IMR-90 (cell line): ENCODE measurements around the gene AGO3. TPM values are rescaled to one million over a fixed set of nuclear protein-coding genes. Genes with fewer than 3 reads are reported as not detected.

Experiments used
- ATAC-seq: fragments of 200-7000 bp; cut with Tn5 transposase; 2 replicates; pipeline ENCODE4 v1.9.1; 2020; ENCODE audit warnings: low read depth, mild to moderate bottlenecking, moderate library complexity
- BruUV-seq: library from RNA; stranded (reverse); fragments of 400-500 nt; replicated peaks from 2 replicates; lab custom pipeline; 2021; lab: Mats Ljungman, UMichigan
- CTCF ChIA-PET: fragments of 300-600 bp; formaldehyde crosslinking; extraction: SDS; loops from one replicate; lab custom pipeline; 2021; ENCODE audit warnings: antibody characterized with exemption; lab: Yijun Ruan, JAX
- POLR2A ChIA-PET: fragments of 300-600 bp; sonication (Branson Sonifier 250); formaldehyde crosslinking; loops from one replicate; lab custom pipeline; 2022; ENCODE audit warnings: antibody characterized with exemption; ENCODE audit not compliant: unreplicated experiment; lab: Charles Lee
- DNase-seq: peaks from one replicate; pipeline ENCODE4 v3.0.0; 2013
- H2AFZ ChIP-seq: replicated peaks from 2 replicates; pipeline ENCODE3; 2013; ENCODE audit warnings: low read length, mild to moderate bottlenecking; ENCODE audit not compliant: poor library complexity
- H2AK5ac ChIP-seq: 2 replicates; pipeline ENCODE4 v1.6.1; 2013; ENCODE audit warnings: low read depth, low read length, inconsistent platforms
- H2AK9ac ChIP-seq: replicated peaks from 2 replicates; pipeline ENCODE3; 2013; ENCODE audit warnings: mild to moderate bottlenecking, low read depth, low read length, moderate library complexity; ENCODE audit not compliant: poor library complexity
- H2BK120ac ChIP-seq: 2 replicates; pipeline ENCODE4 v1.6.1; 2013; ENCODE audit warnings: low read depth, low read length, inconsistent platforms
- H2BK15ac ChIP-seq: 3 replicates; pipeline ENCODE4 v1.6.1; 2013; ENCODE audit warnings: low read depth, low read length, inconsistent platforms
- H2BK20ac ChIP-seq: 2 replicates; pipeline ENCODE4 v1.6.1; 2013; ENCODE audit warnings: low read depth, mild to moderate bottlenecking, inconsistent platforms, low read length, moderate library complexity
- H2BK5ac ChIP-seq: 2 replicates; pipeline ENCODE4 v1.6.1; 2013; ENCODE audit warnings: mild to moderate bottlenecking, low read depth, low read length, inconsistent platforms; ENCODE audit not compliant: poor library complexity, severe bottlenecking
- H3K14ac ChIP-seq: replicated peaks from 2 replicates; pipeline ENCODE4 v1.6.1; 2013; ENCODE audit warnings: low read depth, low read length, inconsistent platforms
- H3K18ac ChIP-seq: 2 replicates; pipeline ENCODE4 v1.6.1; 2013; ENCODE audit warnings: low read depth, low read length, control low read depth
- H3K23ac ChIP-seq: 2 replicates; pipeline ENCODE4 v1.6.1; 2013; ENCODE audit warnings: low read depth, low read length, inconsistent platforms
- H3K27ac ChIP-seq: 2 replicates; pipeline ENCODE4 v1.5.1; 2013; ENCODE audit warnings: mild to moderate bottlenecking, control low read depth, low read length; ENCODE audit not compliant: insufficient read depth
- H3K27me3 ChIP-seq: 2 replicates; pipeline ENCODE4 v1.6.1; 2013; ENCODE audit warnings: low read length; ENCODE audit not compliant: control insufficient read depth, insufficient read depth
- H3K36me3 ChIP-seq: 2 replicates; pipeline ENCODE4 v1.6.1; 2013; ENCODE audit warnings: low read length, mixed read lengths; ENCODE audit not compliant: control insufficient read depth, insufficient read depth
- H3K4ac ChIP-seq: 2 replicates; pipeline ENCODE4 v1.6.1; 2013; ENCODE audit warnings: low read depth, low read length, inconsistent platforms
- H3K4me1 ChIP-seq: 2 replicates; pipeline ENCODE4 v1.6.1; 2013; ENCODE audit warnings: low read length, mixed read lengths; ENCODE audit not compliant: control insufficient read depth, insufficient read depth
- H3K4me2 ChIP-seq: 2 replicates; pipeline ENCODE4 v1.6.1; 2013; ENCODE audit warnings: low read depth, mild to moderate bottlenecking, control low read depth, low read length, moderate library complexity
- H3K4me3 ChIP-seq: 2 replicates; pipeline ENCODE4 v1.5.1; 2013; ENCODE audit warnings: low read depth, mild to moderate bottlenecking, control low read depth, low read length, moderate library complexity; ENCODE audit not compliant: insufficient read depth
- H3K56ac ChIP-seq: 2 replicates; pipeline ENCODE4 v1.6.1; 2013; ENCODE audit warnings: low read length, inconsistent platforms; ENCODE audit not compliant: insufficient read depth; ENCODE audit errors: extremely low read depth
- H3K79me1 ChIP-seq, 2 experiments: 2 replicates each; pipeline ENCODE4 v1.6.1; 2013; ENCODE audit warnings: low read length in 2 of 2, inconsistent platforms in 1 of 2, low read depth in 1 of 2
- H3K9ac ChIP-seq: 2 replicates; pipeline ENCODE4 v1.6.1; 2013; ENCODE audit warnings: low read depth, low read length, control low read depth
- H3K9me1 ChIP-seq: 2 replicates; pipeline ENCODE4 v1.6.1; 2013; ENCODE audit warnings: low read length, inconsistent platforms; ENCODE audit not compliant: insufficient read depth
- H3K9me3 ChIP-seq: 2 replicates; pipeline ENCODE4 v1.6.1; 2013; ENCODE audit warnings: low read length; ENCODE audit not compliant: control insufficient read depth, insufficient read depth
- H4K20me1 ChIP-seq: 2 replicates; pipeline ENCODE4 v1.6.1; 2013; ENCODE audit warnings: low read length, inconsistent platforms; ENCODE audit not compliant: insufficient read depth
- H4K5ac ChIP-seq: 2 replicates; pipeline ENCODE4 v1.6.1; 2013; ENCODE audit warnings: mild to moderate bottlenecking, low read depth, low read length, control low read depth
- H4K8ac ChIP-seq, 2 experiments: 2 replicates each; pipeline ENCODE4 v1.6.1; 2013; ENCODE audit warnings: low read depth in 2 of 2, low read length in 2 of 2, control low read depth in 1 of 2, inconsistent platforms in 1 of 2
- H4K91ac ChIP-seq: 2 replicates; pipeline ENCODE4 v1.6.1; 2013; ENCODE audit warnings: low read depth, low read length, inconsistent platforms; ENCODE audit not compliant: insufficient read depth
- CEBPB ChIP-seq: IDR thresholded peaks from 2 replicates; pipeline ENCODE4 v1.6.1; 2012; ENCODE audit warnings: low read depth, low read length, improper control_type of control experiment
- MXI1 ChIP-seq: IDR thresholded peaks from 2 replicates; pipeline ENCODE4 v1.6.1; 2012; ENCODE audit warnings: low read depth, mild to moderate bottlenecking, low read length, moderate library complexity, borderline replicate concordance
- SMC3 ChIP-seq: fragments of 150-350 bp; IDR thresholded peaks from 2 replicates; pipeline ENCODE4 v1.6.1; 2016; ENCODE audit warnings: low read depth, mild to moderate bottlenecking, antibody characterized with exemption, low read length, moderate library complexity
- WGBS, 2 experiments: methylation state at CpG; one replicate each; pipeline versions ENCODE4 v1.1.5 to v1.1.7; 2013; ENCODE audit warnings: missing lambda C conversion rate in 2 of 2; ENCODE audit not compliant: insufficient read length in 1 of 2; ENCODE audit errors: extremely low coverage in 2 of 2; 5-methylcytosine and 5-hydroxymethylcytosine counted together
- dilution Hi-C: fragments of 300-500 bp; cut with HindIII; formaldehyde crosslinking; loops from one replicate; pipeline ENCODE4 v1.14.3; 2018; ENCODE audit warnings: low sequenced_read_pairs; ENCODE audit not compliant: unreplicated experiment
- in situ Hi-C: fragments of 300-500 bp; cut with MboI; formaldehyde crosslinking; loops from 3 replicates; pipeline ENCODE4 v1.14.3; 2019; ENCODE audit warnings: low sequenced_read_pairs, inconsistent platforms, mixed read lengths
- intact Hi-C: fragments of 100-400 bp; cut with micrococcal nuclease; formaldehyde crosslinking; loops from 2 replicates; pipeline ENCODE4 v1.10.0; 2022
- polyA plus RNA-seq, 3 experiments: library from polyadenylated mRNA; depleted of rRNA; stranded (reverse); fragments of >200 nt; gene quantifications; 2 replicates each; pipeline ENCODE4 v1.2.3, GENCODE V29; 2012; ENCODE audit warnings: low replicate concordance in 1 of 3
- total RNA-seq: library from RNA; depleted of rRNA; stranded (reverse); fragments of >200 nt; gene quantifications from 2 replicates; pipeline ENCODE4 v1.2.3, GENCODE V29; 2012
- TF ChIP-seq, protein P1 (sequence below): fragments of 150-350 bp; IDR thresholded peaks from 2 replicates; pipeline ENCODE4 v1.6.1; 2017; ENCODE audit warnings: mild to moderate bottlenecking, antibody characterized with exemption, low read length, low read depth

The AGO3 gene
- total and polyA plus RNA-seq, 2 of the 4 experiments (the other 2 are of a cell fraction), result 8.9 to 25.6 TPM

DNA sequence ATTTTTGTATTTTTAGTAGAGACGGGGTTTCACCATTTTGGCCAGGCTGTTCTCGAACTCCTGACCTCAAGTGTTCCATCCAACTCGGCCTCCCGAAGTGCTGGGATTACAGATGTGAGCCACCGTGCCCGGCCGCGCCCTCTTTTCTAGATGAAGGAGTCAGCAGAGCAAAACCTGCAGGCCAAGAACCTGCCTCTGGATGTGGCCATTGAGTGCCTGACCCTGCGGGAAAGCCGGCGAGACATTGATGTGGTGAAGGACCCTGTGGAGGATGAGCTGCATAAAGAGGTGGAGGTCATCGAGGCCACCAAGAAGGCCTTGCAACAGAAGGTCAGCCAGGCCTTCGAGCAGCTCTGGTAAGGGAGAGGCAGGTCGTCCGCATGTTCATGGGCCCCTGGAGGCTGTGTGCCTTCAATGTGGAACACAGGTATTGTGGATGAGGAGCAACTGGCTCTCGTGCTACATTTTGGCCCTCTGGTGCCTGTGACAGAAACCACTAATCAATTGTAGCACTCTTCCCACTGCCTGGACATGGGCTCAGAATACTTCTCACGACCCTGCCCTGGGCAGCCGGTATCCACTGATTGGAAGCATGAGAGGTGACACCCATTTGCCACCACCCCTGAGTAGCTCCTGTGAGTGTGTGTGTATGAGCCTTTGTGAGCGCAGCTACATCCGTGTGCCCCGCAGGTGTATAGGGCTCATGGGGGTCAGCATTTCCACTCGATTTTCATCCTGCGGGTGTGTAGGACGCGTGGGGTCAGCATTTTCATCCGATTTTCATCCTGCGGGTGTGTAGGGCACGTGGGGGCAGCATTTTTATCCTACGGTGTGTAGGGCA lies 155.0 kb downstream of the AGO3 start:
- no peak overlapping the region for H2AK5ac ChIP-seq
- intact Hi-C loops (loop anchor here (10.0 kb wide), 1 partner anchor 151 kb away; the partner anchor contains the start of gene AGO3), in situ Hi-C loops (no loop called here), dilution Hi-C loops (no loop called here)
- ATAC-seq, result no peak
- H2BK5ac ChIP-seq, result no peak overlapping the region
- no peak overlapping the region for H3K14ac ChIP-seq
- H3K4me2 ChIP-seq, result no peak overlapping the region
- ChIA-PET CTCF (no interaction called here), POLR2A (interaction anchor here (0.5 kb wide), 1 partner anchor 126 kb away, joined by 4 read pairs; no protein-coding TSS in a partner anchor)
- H2BK120ac ChIP-seq, result no peak overlapping the region
- no peaks in the 10 kb centered on the region for H3K36me3 ChIP-seq
- WGBS, 2 experiments, result 87% methylated on average over 7 of the region's 29 CpGs; no CpG with 5 or more reads in 1 of the 2 experiments
- H4K8ac ChIP-seq, result no peak overlapping the region
- H3K27me3 ChIP-seq, result no peaks in the 10 kb centered on the region; the same call in 1 of the 2 replicates
- H2AK9ac ChIP-seq, result no peak overlapping the region
- H3K23ac ChIP-seq, result no peak overlapping the region
- BruUV-seq, result no TSS peak
- H3K9me1 ChIP-seq, result peaks cover 8% of the 10 kb centered on the region; the same call in 1 of the 2 replicates
- H3K79me1 ChIP-seq, result peaks cover 16 to 22% of the 10 kb centered on the region in 2 experiments
- DNase-seq, result no peak
- H3K4me3 ChIP-seq, result no peak overlapping the region
- TF ChIP-seq CEBPB, result no peak
- no peak for TF ChIP-seq MXI1
- no peak for TF ChIP-seq SMC3
- TF ChIP-seq, protein P1, sequence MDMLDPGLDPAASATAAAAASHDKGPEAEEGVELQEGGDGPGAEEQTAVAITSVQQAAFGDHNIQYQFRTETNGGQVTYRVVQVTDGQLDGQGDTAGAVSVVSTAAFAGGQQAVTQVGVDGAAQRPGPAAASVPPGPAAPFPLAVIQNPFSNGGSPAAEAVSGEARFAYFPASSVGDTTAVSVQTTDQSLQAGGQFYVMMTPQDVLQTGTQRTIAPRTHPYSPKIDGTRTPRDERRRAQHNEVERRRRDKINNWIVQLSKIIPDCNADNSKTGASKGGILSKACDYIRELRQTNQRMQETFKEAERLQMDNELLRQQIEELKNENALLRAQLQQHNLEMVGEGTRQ, result no peak
- no peak overlapping the region for H3K56ac ChIP-seq
- H3K4ac ChIP-seq, result no peak overlapping the region
- no peaks in the 10 kb centered on the region for H3K9me3 ChIP-seq
- no peak overlapping the region for H4K91ac ChIP-seq
- H3K18ac ChIP-seq, result no peak overlapping the region
- H3K27ac ChIP-seq, result no peak overlapping the region
- no peak overlapping the region for H2BK20ac ChIP-seq
- no peak overlapping the region for H4K5ac ChIP-seq
- H3K9ac ChIP-seq, result no peak overlapping the region
- H3K4me1 ChIP-seq, result peaks cover 2% of the 10 kb centered on the region; the same call in 1 of the 2 replicates
- H4K20me1 ChIP-seq, result 0 out of 2 replicates have a peak, but pooled peaks cover 7% of the 10 kb centered on the region
- no peak overlapping the region for H2BK15ac ChIP-seq
- H2AFZ ChIP-seq, result peak overlapping the region; percentile 51
